ENCODE measurements around the gene ARFGAP1.

GRCh38 chr20:63233061-63233344 is 39.6 kb upstream of the ARFGAP1 start:
- TF ChIP-seq, protein P1, sequence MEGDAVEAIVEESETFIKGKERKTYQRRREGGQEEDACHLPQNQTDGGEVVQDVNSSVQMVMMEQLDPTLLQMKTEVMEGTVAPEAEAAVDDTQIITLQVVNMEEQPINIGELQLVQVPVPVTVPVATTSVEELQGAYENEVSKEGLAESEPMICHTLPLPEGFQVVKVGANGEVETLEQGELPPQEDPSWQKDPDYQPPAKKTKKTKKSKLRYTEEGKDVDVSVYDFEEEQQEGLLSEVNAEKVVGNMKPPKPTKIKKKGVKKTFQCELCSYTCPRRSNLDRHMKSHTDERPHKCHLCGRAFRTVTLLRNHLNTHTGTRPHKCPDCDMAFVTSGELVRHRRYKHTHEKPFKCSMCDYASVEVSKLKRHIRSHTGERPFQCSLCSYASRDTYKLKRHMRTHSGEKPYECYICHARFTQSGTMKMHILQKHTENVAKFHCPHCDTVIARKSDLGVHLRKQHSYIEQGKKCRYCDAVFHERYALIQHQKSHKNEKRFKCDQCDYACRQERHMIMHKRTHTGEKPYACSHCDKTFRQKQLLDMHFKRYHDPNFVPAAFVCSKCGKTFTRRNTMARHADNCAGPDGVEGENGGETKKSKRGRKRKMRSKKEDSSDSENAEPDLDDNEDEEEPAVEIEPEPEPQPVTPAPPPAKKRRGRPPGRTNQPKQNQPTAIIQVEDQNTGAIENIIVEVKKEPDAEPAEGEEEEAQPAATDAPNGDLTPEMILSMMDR (IDR thresholded peaks at IDR 0.05; ENCODE audit: borderline replicate concordance, extremely low read depth, low read length, poor library complexity, severe bottlenecking) = no peak
- no peak for TF ChIP-seq EZH2 (IDR thresholded peaks at IDR 0.05; ENCODE audit: borderline replicate concordance, low read depth, low read length, severe bottlenecking)

Measured in DND-41 (cell line).